Renal cortex interstitium (tissue), 11 donors: Measurements from ENCODE around the gene AMY2B. TPM values are rescaled to one million over a fixed set of nuclear protein-coding genes. Genes with fewer than 3 reads are reported as not detected.
"Not testable (repeated sequence)": the region's sequence is repeated elsewhere in the genome, so short reads cannot be mapped to it uniquely, and the experiment has no call there.

ENCODE experiments used
- DNase-seq, 11 donors: peaks; one replicate each; pipeline ENCODE4 v3.0.0-alpha.2; 2013; ENCODE audit warnings: low read depth in 9 of 11, low spot score in 4 of 11; ENCODE audit errors: extremely low read depth in 1 of 11
- polyA plus RNA-seq, 3 donors: library from polyadenylated mRNA; unstranded; fragments of 120-200 nt; gene quantifications; one replicate each; pipeline ENCODE4 v1.2.1, GENCODE V29; 2013; ENCODE audit not compliant: insufficient read length in 3 of 3

Gene AMY2B
- polyA plus RNA-seq, 3 donors: 23.3 to 66.4 (median 32.7) TPM

- no peak for DNase-seq
Observed at GRCh38 chr1:103583887-103584286, 12.5 kb downstream of the AMY2B start.

DNA sequence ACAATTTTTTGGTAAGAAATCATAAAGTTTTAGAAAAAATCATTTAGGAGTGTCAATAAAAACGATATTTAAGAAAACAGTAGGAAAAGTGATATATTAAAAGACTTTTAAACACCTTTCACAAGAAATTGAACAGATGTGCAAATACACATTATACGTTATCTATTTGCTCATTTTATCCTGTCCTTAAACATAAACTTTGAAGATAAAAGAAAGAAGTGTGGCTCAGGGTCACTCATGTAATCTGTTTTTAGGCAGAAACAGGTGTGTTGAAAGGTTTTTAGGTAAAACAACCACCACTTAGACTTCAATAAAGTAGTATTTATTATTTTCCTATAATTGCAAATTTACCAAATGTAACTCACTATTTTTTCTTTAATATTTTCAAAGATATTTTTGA, 13.1 kb downstream of the AMY2B start:
- no peak for DNase-seq

- DNase-seq: not testable (repeated sequence)
Observed at GRCh38 chr1:103602740-103603139, 31.4 kb downstream of the AMY2B start.

DNA sequence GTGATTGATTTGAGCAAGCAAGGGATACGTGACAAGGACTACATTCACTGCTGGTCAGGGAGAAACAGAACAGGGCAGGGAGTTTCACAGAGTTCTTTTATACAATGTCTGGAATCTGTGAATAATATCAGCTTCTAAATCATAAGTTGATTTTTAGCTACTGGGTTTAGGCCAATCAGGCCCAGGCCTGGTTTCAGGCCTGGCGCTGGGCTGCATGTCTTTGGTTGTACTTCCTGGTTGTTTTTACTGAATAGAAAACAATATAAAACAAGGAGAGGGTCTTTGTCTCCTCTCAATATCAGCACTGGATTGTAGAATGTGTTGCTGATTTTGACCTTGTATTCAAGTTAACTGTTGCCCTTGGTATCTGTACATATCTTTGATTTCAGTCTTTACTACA, 45.0 kb downstream of the AMY2B start:
- DNase-seq: no peak

- not testable (repeated sequence) for DNase-seq
Observed at GRCh38 chr1:103616994-103617477, 45.6 kb downstream of the AMY2B start, which contains the start of gene AMY2A. AMY2A (plus strand) TSS chr1:103617427; CDS start chr1:103617441, 14 bp downstream.

DNA sequence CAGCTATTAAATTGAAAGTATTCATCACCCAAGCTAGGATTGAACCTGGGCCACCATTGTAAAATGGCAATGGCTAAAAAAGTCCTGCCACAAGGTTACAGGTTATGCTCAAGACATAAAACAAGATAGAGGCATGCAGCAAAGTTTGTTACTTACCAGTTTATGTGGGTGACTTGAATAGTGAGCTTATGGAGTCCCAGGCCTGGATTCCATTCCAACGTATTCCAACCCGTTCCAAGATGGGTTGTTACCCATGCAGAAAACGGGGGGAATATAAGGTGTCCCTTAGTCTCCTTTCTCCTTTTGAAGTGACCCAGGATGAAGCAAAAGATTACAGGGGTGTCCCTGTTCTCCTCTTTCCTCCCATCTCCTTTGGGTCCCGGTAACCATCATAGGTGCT, 56.0 kb downstream of the AMY2B start:
- not testable (repeated sequence) for DNase-seq

Other genes with a start within 250 kb of the AMY2B start
- gene RNPC3, start 45.9 kb upstream of the AMY2B start, polyA plus RNA-seq: 100 to 1,000 TPM in 1 of 3 donors, 10 to 100 TPM in 2; 40.0 to 110 (median 47.5) TPM
- gene AMY2A, start 45.8 kb downstream of the AMY2B start, polyA plus RNA-seq: under 1 TPM in 2 of 3 donors, not detected in 1; 0.21 to 0.30 TPM
- not detected for gene AMY1A, start 84.2 kb downstream of the AMY2B start, polyA plus RNA-seq
- gene AMY1B, start 124.6 kb downstream of the AMY2B start, polyA plus RNA-seq: not detected
- gene AMY1C, start 178.3 kb downstream of the AMY2B start, polyA plus RNA-seq: not detected